GM18907 (cell line): Measurements from ENCODE around the gene CRELD2.
A peak's percentile ranks its signal among the peaks of the same experiment; 100 is the strongest.

ENCODE experiments used
- ATAC-seq: cut with Tn5 transposase; IDR thresholded peaks from one replicate; pipeline ENCODE4 v1.9.1; 2021; ENCODE audit warnings: mild to moderate bottlenecking, moderate library complexity; ENCODE audit not compliant: unreplicated experiment

CRELD2 gene

DNA sequence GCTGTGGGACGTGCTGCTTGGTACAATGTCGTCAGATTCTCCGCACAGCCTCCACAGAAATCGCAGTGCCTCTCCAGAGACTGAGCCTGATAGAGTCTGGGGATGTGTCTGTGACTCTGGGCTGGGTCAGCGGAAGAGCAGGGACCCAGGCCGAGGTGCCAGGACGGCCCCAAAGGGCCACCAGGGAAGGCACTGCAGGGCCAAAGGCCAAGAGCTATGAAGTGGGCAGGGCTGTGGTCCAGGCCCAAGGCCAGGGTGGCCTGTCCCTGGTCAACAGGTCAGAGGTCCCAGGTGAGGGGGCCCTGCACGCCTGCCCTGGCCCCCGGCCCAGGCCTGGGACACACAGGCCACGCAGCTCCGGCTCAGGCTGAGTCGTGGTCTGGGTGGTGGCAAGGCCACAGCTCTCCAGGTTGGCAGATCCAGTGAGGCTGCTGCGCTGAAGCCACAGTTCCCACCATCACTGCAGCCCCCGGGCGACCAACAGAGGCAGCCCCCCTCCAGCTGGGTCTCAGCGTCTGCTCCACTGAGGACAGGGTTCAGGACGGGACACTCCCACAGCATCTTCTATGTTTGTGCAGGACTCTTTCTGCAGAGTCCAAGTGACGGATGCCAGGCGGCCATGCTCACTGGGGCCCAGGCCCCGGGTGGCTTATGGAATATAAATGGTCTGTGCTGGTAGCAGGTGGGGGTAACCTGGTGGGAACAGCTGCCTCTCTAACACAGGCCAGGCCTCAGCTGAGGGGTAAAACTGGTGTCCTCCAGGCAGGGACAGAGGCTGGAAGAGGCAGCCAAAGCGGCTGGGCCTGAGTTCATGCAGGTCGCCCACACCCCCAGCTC lies 37.4 kb downstream of the CRELD2 start:
- no peak for ATAC-seq

DNA sequence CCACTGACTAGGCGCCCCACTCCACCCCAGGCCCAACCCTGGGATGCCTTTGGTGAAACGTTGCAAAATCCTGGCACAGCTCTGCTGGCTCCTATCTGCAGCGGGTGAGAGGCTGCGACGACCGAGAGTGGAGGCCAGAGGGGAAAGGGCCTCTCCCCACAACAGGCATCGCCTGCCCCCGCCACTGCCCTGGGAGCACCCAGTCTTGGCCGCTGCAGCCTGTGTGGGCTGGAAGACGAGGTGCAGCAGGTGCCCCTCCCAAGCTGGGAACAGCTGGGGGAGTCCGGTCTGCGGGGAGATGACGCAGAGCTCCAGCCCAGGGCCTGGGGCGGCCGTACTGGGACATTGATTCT lies 38.0 kb downstream of the CRELD2 start:
- no peak for ATAC-seq

DNA sequence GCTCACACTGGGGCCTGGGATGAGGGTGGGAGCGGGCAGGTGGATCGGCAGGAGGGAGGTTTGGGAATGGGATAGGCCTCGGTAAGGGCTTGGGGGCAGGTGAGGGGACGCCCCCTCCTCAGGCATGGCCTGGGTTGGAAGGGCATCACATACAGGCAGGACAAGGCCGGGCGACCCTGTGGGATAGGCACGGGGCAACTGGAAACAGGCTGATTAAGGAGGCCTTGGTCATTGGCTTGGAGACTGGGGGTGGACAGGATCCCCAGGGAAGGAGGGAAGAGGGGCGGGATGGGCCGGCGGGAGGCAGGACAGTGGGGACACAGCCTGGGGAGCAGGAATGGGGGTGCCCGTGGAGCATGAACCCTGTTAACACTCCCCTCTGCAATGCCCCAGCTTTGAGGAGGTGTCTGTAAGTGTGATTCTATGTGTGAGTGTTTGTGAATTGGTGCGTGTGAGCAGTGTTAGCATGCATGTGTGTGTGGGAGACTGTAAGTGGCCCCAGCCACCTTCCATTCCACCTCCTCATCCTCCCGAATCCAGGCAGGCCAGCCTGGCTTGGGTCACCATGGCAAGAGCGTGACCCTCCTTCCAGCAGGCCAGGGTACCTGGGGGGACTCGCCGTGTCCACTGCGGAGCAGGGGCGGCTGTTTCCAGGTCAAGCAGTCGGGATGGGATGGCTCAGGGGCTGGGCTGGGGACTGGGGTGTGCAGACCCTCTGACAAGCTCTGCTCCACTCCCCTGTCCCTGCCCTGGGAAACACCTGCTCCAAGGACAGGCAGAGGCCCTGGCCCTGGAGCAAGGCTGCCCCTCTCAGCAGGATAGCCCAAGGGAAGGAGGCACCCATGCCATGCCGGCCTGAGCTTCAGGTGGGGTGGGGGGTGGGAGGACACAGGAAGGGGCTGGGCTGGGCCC lies 38.7 kb downstream of the CRELD2 start:
- ATAC-seq: no peak

DNA sequence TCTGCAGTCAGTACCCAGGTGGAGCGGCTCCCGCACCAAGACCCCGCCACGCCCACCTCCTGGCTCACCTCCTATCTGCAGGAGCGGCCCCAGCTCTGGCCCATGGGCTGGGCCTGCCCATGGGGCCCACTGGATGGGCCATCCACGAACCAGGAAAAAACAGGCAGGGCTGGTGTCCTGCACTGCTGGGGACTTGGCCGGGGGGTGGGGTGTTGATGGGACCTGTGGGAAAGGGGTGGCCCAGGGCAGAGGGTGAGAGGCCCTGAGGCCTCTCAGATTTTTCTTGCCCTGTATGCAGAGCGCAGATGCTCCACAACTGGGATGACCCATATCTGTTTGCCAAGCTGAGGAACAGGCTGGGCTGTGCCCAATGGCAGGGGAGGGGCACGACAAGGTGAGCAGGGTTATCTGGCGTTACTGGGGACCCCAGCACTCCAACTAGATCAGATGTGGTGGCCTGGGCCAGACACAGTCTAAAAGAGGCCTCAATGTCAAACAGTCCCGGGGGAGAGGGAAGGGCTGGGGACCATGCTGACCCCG lies 39.5 kb downstream of the CRELD2 start:
- no peak for ATAC-seq

DNA sequence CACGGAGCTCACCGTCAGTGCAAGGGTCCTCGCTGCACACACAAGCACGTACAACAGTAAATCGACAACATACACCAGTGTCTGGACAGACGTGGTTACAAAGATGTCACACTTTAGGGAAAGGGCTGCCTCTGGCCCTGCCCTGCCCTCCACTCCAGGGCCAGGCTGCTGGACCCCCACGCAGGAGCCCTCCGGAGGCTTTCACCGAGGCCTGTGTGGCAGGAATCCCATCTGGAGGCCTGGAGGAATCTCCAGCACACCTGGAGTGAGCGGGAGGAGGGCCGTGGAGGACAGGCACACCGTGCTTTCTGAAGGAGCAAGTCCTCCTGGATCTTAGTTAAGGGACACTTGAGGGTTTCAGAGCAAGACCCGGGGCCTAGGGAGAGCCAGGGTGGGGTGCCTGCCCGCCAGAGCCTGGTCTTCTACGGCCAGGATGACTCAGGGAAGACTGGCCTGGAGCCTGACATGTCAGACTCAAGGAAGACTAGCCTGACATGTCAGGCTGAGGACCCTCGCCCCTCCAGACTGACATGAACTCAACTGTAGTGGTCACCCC lies 40.0 kb downstream of the CRELD2 start:
- no peak for ATAC-seq

DNA sequence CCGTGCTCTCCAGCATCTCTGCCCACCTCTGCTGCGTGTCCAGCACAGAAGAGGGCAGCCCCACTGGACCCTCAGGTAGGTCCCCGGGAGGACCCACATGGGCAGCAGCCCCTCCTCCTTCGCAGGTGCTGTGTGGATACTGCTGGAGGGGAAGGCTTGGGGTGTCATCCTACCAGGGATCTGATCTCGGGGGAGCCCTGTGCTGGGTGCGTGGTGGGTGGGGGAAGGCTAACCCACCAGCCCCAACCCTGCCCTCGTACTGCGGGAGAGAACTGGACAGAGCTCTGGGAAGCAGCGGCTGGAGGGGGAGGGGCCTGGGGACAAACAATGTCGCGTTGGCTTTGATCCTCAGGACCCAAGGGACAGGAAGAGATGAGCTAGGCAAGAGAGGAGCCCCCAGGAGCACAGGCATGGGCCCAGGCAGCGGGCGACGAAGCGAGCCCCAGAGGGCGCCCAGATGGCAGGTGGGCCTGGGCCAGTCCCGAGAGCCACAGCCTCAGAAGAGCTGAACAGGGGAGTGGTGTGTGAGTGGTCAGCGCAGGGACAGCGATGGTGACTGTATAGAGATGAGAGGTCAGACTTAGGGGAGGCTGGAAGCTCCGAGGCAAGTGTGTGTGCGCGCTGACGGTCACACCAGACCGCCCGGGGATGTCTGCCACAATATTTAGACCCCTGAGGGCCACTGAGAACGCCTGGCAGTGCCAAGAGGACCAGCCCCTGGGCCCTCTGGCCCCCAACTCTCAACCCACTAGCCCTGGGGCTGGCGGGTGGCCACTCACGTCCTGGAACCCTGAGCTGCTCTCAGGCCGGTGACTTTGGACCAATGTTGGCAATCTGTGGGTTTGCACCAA lies 40.7 kb downstream of the CRELD2 start:
- no peak for ATAC-seq

DNA sequence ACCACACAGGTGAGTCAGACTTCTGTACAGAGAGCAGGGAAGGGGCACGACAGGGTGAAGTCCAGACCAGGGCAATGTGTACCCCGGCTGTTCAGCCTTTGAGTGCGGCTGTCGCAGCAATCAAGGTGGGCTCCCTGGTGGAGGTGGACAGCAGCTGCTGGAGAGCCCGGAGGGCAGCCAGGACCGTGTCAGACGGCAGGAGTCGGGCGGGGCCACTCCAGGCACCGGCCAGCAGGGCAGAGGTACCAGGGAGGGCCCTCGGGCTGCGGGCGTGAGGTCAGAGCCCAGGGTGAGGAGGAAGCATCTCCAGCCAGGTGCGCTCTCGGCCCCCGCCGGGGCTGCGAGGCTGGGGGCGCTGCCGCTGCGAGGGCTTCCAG lies 41.3 kb downstream of the CRELD2 start:
- peak; percentile 9 for ATAC-seq

DNA sequence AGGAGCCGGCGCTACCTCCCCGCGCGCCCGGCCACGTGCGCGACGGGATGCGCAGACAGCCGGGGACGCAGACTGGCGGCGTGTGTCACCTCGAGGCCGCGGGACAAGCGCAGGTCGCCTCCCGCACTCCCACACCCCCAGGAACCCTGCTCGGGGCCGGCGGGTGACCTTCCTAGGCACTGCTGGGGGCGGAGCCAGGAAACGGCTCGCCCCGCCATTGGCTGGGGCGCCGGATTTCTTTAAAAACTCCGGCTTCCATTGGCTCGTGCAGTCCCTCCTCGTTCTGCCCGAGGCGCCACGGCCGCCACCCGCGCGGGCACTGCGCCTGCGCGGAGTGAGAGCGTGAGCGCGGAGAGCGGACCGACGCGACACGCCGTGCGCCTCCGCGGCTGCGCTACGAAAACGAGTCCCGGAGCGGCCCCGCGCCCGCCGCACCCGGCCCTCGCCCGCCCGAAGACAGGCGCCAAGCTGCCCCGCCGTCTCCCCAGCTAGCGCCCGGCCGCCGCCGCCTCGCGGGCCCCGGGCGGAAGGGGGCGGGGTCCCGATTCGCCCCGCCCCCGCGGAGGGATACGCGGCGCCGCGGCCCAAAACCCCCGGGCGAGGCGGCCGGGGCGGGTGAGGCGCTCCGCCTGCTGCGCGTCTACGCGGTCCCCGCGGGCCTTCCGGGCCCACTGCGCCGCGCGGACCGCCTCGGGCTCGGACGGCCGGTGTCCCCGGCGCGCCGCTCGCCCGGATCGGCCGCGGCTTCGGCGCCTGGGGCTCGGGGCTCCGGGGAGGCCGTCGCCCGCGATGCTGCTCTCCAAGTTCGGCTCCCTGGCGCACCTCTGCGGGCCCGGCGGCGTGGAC lies 41.9 kb downstream of the CRELD2 start, which contains the start of gene PIM3:
PIM3 (plus strand) TSS at position 614 of the 846 bp plus-strand sequence; CDS start at position 790, 176 bp downstream.
- peak; percentile 63 for ATAC-seq

DNA sequence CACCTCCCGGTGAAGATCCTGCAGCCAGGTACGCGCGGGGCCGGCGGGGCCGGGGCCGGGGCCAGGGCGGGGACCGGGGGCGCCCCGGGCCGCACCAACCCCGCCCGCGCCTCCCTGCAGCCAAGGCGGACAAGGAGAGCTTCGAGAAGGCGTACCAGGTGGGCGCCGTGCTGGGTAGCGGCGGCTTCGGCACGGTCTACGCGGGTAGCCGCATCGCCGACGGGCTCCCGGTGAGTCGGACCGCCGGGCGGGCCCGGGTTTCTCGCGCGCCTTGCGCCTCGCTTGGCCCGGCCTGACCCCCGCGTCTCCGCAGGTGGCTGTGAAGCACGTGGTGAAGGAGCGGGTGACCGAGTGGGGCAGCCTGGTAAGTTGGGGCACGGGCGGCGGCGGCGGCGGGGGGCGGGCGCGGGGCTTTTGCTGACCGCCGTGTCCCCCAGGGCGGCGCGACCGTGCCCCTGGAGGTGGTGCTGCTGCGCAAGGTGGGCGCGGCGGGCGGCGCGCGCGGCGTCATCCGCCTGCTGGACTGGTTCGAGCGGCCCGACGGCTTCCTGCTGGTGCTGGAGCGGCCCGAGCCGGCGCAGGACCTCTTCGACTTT lies 42.7 kb downstream of the CRELD2 start:
- no peak for ATAC-seq

DNA sequence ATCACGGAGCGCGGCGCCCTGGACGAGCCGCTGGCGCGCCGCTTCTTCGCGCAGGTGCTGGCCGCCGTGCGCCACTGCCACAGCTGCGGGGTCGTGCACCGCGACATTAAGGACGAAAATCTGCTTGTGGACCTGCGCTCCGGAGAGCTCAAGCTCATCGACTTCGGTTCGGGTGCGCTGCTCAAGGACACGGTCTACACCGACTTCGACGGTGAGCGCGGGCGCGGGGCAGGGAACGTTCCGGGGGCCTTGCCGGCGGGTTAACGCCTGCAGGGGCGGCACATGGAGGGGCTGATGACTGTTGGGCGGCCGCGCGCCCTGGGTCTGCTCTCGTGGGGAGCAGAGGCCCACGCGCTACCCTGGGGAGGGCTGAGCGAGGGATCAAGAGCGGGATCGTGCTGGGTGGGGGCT lies 43.2 kb downstream of the CRELD2 start:
- ATAC-seq: no peak

DNA sequence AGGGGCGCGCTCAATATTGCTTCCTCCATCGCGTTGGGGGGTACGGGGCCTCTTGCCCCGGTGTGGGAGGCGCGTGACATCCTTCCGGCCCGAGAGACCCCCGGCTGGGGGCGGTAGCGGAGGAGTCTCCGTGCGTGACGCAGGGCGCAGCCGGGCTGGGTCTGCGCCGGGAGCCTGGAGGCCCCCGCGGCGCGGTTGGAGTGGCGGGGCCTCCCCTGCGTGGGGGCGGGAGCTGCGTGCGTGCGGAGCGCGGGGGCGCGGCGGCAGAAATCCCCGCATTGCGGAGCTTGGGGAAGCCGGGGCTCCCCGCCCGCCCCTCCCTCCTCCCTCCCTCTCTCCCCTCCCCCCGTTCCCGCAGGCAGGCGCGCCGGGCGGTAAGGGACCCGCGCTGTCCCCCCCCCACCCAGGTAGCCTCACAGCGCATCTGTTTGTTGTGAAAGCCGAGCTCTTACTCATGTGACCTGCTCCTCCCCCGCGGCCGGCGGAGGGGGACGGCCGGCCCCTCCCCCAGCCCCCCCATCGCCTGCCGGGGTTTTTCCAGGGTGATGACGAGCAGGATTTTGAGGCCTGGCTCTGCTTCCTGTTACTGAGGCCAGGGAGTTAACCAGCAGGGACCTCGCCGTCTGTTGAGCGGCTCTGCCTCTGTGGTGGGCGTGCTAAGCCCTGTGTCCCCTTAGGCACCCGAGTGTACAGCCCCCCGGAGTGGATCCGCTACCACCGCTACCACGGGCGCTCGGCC lies 43.7 kb downstream of the CRELD2 start:
- ATAC-seq: no peak

DNA sequence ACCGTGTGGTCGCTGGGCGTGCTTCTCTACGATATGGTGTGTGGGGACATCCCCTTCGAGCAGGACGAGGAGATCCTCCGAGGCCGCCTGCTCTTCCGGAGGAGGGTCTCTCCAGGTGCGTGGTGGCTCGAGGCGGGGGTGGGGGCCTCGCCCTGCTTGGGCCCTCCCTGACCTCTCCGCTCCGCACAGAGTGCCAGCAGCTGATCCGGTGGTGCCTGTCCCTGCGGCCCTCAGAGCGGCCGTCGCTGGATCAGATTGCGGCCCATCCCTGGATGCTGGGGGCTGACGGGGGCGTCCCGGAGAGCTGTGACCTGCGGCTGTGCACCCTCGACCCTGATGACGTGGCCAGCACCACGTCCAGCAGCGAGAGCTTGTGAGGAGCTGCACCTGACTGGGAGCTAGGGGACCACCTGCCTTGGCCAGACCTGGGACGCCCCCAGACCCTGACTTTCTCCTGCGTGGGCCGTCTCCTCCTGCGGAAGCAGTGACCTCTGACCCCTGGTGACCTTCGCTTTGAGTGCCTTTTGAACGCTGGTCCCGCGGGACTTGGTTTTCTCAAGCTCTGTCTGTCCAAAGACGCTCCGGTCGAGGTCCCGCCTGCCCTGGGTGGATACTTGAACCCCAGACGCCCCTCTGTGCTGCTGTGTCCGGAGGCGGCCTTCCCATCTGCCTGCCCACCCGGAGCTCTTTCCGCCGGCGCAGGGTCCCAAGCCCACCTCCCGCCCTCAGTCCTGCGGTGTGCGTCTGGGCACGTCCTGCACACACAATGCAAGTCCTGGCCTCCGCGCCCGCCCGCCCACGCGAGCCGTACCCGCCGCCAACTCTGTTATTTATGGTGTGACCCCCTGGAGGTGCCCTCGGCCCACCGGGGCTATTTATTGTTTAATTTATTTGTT lies 44.6 kb downstream of the CRELD2 start:
- ATAC-seq: no peak

DNA sequence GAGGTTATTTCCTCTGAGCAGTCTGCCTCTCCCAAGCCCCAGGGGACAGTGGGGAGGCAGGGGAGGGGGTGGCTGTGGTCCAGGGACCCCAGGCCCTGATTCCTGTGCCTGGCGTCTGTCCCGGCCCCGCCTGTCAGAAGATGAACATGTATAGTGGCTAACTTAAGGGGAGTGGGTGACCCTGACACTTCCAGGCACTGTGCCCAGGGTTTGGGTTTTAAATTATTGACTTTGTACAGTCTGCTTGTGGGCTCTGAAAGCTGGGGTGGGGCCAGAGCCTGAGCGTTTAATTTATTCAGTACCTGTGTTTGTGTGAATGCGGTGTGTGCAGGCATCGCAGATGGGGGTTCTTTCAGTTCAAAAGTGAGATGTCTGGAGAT lies 45.2 kb downstream of the CRELD2 start:
- no peak for ATAC-seq

DNA sequence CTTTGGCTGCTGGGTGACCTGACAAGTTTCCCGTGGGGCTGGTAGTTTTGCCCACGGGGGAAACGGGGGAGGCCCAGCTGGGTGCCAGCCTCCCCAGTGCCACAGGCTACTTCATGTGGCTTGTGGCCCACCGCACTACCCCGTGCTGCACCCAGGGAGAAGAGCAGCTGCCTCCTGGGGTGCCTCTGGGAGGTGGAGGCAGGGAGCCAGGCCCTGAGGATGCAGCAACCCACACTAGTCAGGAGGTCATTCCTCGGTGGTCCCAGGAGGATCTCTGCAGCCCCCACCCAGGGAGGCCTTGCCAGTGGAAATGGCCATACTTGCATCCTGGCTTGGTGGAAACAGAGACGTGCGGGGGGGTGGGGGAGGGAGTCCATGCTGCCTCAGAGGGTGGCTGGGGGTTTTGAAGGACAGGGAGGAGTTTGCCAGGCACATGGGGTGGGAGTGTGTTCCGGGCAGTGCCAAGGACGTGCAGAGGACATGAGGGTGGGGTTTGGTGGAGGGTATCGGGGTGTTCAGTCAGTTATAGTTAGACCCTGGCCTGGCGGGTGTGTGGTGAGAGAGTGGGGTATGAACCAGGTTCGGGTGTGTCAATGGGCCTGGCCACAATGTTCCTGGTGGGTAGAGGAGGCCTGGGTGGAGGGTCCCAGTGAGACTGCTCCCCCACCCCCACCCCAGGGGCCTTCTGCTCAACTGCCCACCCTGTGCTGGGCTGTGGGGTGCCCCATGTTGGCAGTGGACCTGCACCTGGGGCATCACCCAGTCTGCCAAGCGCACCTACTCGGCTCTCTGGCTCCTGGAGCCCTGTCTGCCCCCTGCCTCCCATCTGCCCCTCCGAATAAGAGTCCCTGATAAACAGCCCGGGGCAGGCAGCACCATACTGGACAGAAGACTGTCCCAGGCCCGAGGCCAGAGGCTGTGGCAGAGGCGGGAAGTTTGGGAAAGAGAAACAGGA lies 46.0 kb downstream of the CRELD2 start:
- ATAC-seq: no peak

DNA sequence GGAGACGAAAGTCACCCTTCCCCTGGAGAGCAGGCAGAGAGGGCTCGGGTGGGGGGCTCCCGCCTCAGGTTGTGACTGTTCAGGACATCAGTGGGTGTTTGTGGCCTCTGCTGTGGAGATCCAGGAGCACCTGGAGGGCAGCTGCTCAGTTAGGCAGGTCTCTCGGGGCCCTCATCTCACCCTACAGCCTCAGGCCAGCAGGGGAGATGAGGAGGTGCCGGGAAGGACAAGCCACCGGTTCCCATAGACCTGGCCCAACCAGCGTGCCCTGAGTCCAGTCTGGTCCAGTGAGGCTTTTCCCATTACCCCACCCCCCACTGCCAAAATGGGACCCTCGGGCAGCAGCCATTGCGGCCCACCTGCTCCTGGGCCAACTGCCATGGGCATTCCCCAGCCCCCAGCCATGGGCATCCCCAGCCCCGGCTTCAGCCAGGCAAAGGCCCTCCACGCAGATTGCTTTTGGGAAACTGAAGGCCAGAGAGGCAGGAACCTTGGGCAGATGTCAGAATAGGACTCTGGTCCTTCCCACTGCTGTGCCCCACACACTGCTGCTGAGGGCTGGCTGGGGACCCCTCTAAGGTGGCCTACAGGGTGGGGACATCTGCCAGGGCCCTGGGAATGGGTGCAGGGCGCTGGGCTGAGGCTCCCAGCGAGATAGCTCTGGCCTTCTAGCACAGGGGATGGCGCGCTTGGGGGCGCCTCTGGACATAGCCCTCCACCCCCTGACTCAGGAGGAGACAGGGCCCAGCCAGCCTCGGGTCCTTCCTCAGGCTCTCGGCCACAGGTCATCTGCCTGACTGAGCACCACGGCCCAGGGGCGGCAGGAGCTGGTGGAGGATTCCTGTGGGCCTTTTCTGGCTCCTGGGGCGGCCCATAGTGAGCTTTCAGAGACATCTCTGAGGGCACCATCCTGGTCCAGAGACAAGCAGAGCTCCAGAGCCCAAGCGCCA lies 46.9 kb downstream of the CRELD2 start:
- no peak for ATAC-seq
